Left cardiac atrium (tissue), 4 donors: ENCODE measurements around the gene CACNA1S. TPM values are rescaled to one million over a fixed set of nuclear protein-coding genes. Genes with fewer than 3 reads are reported as not detected.

Experiments
- ATAC-seq, 2 donors: fragments of 200-7000 bp; cut with Tn5 transposase; one replicate each; pipeline ENCODE4 v1.9.1; 2020; ENCODE audit warnings: mild to moderate bottlenecking in 2 of 2, moderate library complexity in 2 of 2
- DNase-seq: peaks from one replicate; pipeline ENCODE4 v3.0.0-alpha.2; 2020
- intact Hi-C, 2 donors: fragments of 100-400 bp; cut with DNase I; formaldehyde crosslinking; loops; one replicate each; pipeline versions ENCODE4 v1.14.1 to v1.15.1; 2022 to 2023
- total RNA-seq, 2 donors: library from RNA; stranded (reverse); fragmentation: NEBNext Ultra II Directional; extraction: Animal tissue kit (Norgen Biotek cat#: 25700); gene quantifications; one replicate each; pipeline ENCODE4 v1.2.1, GENCODE V29; 2021
- donor health status: DM: no; HTN: yes; CAD: no.
- donor health status: DM: no; HTN: yes; CAD: no; lungs with severe emphysema.
- donor health status: DM: yes; HTN: yes; CAD: no.
- donor health status: Dilated cardiomyopathy.

Gene CACNA1S
- total RNA-seq, 2 donors from 2014 or later, result not detected

GRCh38 chr1:201011616-201012015 is 100.6 kb downstream of the CACNA1S start:
- ATAC-seq (no peak), DNase-seq (no peak)

GRCh38 chr1:201009962-201010645 is 102.1 kb downstream of the CACNA1S start:
- intact Hi-C loops, result no loop called here
- ATAC-seq (no peak), DNase-seq (no peak)

More at GRCh38 chr1:201011616-201012015, 100.6 kb downstream of the CACNA1S start:
- intact Hi-C loops, result no loop called here

GRCh38 chr1:201008666-201009360 is 103.4 kb downstream of the CACNA1S start:
- intact Hi-C loops, result no loop called here
- no peak for ATAC-seq
- DNase-seq, result no peak

- no peak for ATAC-seq
- DNase-seq, result no peak
- intact Hi-C loops, result no loop called here
Observed at GRCh38 chr1:201007481-201007880, 104.7 kb downstream of the CACNA1S start.

- no peak for ATAC-seq
- no peak for DNase-seq
- intact Hi-C loops, result no loop called here
Observed at GRCh38 chr1:201006450-201006849, 105.8 kb downstream of the CACNA1S start.

- no peak for DNase-seq
- intact Hi-C loops, result no loop called here
- no peak for ATAC-seq
Observed at GRCh38 chr1:201004732-201005131, 107.5 kb downstream of the CACNA1S start.

- intact Hi-C loops, result no loop called here
- no peak for DNase-seq
Observed at GRCh38 chr1:201004154-201004553, 108.1 kb downstream of the CACNA1S start.

GRCh38 chr1:201002510-201002909 is 109.7 kb downstream of the CACNA1S start:
- no peak for ATAC-seq
- DNase-seq, result no peak

More at GRCh38 chr1:201004154-201004553, 108.1 kb downstream of the CACNA1S start:
- no peak for ATAC-seq

GRCh38 chr1:201001962-201002361 is 110.3 kb downstream of the CACNA1S start:
- ATAC-seq (no peak), DNase-seq (no peak)
- intact Hi-C loops, result no loop called here

More at GRCh38 chr1:201002510-201002909, 109.7 kb downstream of the CACNA1S start:
- intact Hi-C loops, result no loop called here

GRCh38 chr1:201000391-201000790 is 111.8 kb downstream of the CACNA1S start:
- DNase-seq, result no peak
- ATAC-seq, result no peak
- intact Hi-C loops, result no loop called here

GRCh38 chr1:200999667-201000066 is 112.6 kb downstream of the CACNA1S start:
- ATAC-seq, result no peak
- intact Hi-C loops, result no loop called here
- DNase-seq, result no peak

GRCh38 chr1:200998323-200998722 is 113.9 kb downstream of the CACNA1S start:
- DNase-seq, result no peak
- intact Hi-C loops, result no loop called here
- no peak for ATAC-seq

- intact Hi-C loops, result no loop called here
- no peak for DNase-seq
- ATAC-seq, result no peak
Observed at GRCh38 chr1:200992382-200993048, 119.7 kb downstream of the CACNA1S start.

- ATAC-seq, result peak in 1 of 2 donors; percentile 51
- DNase-seq, result no peak
- intact Hi-C loops, result no loop called here
Observed at GRCh38 chr1:200991097-200991614, 121.1 kb downstream of the CACNA1S start.

- no peak for ATAC-seq
- intact Hi-C loops, result no loop called here
- DNase-seq, result no peak
Observed at GRCh38 chr1:200990114-200990513, 122.1 kb downstream of the CACNA1S start.

Other genes starting within 250 kb of the CACNA1S start
- not detected for gene GPR25, start 239.4 kb downstream of the CACNA1S start, total RNA-seq
- gene INAVA, start 217.5 kb downstream of the CACNA1S start, total RNA-seq, result under 1 TPM in 1 of 2 donors, not detected in 1; 0.29 TPM
- gene KIF21B, start 88.7 kb downstream of the CACNA1S start, total RNA-seq, result 1 to 10 TPM in 1 of 2 donors, under 1 TPM in 1; 0.94 to 1.0 TPM
- gene ASCL5, start 14.8 kb upstream of the CACNA1S start, total RNA-seq, result not detected
- 10 to 100 TPM; 34.9 to 35.7 TPM for gene TMEM9, start 42.0 kb upstream of the CACNA1S start, total RNA-seq
- under 1 TPM in 1 of 2 donors, not detected in 1; 0.05 TPM for gene IGFN1, start 78.4 kb upstream of the CACNA1S start, total RNA-seq
- 1 to 10 TPM in 1 of 2 donors, under 1 TPM in 1; 0.77 to 1.0 TPM for gene PKP1, start 171.1 kb upstream of the CACNA1S start, total RNA-seq